MM.1S (cell line): ENCODE measurements around the gene CDK2AP2.

Source experiments
- CTCF ChIP-seq: fragments of 300-600 bp; sonication (generic); IDR thresholded peaks from 2 replicates; pipeline ENCODE4 v1.5.1; 2016; ENCODE audit warnings: antibody characterized with exemption, low read length, mixed read lengths
- EZH2 ChIP-seq: fragments of 300-600 bp; sonication (generic); optimal IDR thresholded peaks from 2 replicates; pipeline ENCODE3; 2017; ENCODE audit warnings: low read depth, mild to moderate bottlenecking, antibody characterized with exemption, low read length, mixed read lengths

DNA sequence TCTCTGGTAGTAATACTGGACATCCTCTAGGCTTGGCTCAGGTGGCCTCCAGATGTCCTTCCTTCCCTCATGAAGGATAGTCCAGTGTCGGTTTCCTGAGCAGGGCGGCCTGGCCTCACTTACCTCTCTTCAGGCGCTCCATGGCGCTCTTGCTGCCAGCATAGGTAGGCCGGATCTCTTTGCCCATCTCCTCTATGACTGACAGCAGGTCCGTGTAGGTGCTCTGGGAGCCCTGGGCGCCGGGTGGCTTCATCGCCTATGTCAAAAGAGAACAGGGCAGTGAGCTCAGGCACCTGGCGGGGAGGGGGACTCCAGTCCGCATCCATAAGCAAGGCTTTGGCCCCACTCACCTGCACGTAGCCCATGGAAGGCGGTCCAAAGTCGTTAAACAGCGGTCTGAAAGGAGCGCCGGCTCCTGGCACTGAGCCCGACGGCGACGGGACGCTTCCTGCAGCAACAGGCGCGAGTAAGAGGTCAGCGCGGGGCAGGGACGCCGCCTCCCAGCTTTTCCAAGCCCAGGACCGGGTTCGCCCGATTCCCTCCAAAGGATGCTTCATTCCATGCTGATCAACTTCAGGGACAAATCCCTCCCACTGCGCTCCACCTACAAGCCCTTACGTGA is 609 bp downstream of the CDK2AP2 start:
- TF ChIP-seq CTCF (no peak), EZH2 (no peak)
